Thyroid gland (tissue), 4 donors: ENCODE data around the gene PLCH1. TPM values are rescaled to one million over a fixed set of nuclear protein-coding genes. Genes with fewer than 3 reads are reported as not detected.

Experiments
- DNase-seq, 2 donors: peaks; one replicate each; pipeline ENCODE4 v3.0.0-alpha.2; 2019
- H3K27ac ChIP-seq, 3 donors: fragments of 200-600 bp; sonication (generic); 1 replicate in 2 of 3; 2 replicates in 1 of 3; pipeline ENCODE4 v1.5.1; 2016 to 2019; ENCODE audit warnings: mild to moderate bottlenecking in 1 of 3, moderate library complexity in 1 of 3
- H3K27me3 ChIP-seq: fragments of 200-600 bp; sonication (generic); one replicate; pipeline ENCODE4 v1.5.1; 2019
- H3K36me3 ChIP-seq, 2 donors: fragments of 200-600 bp; sonication (generic); one replicate each; pipeline ENCODE4 v1.5.1; 2016 to 2019
- H3K4me1 ChIP-seq, 2 donors: fragments of 200-600 bp; sonication (generic); one replicate each; pipeline ENCODE4 v1.5.1; 2017 to 2019
- H3K4me3 ChIP-seq, 3 donors: fragments of 200-600 bp; sonication (generic); replicated peaks in 1 of 3; 1 replicate in 2 of 3; 2 replicates in 1 of 3; pipeline ENCODE4 v1.5.1; 2016; ENCODE audit warnings: mild to moderate bottlenecking in 1 of 3
- H3K9me3 ChIP-seq: fragments of 200-600 bp; sonication (generic); one replicate; pipeline ENCODE4 v1.5.1; 2017
- POLR2A ChIP-seq, 2 donors: fragments of 450-650 bp; IDR thresholded peaks; one replicate each; pipeline ENCODE4 v1.6.1; 2017; ENCODE audit warnings: antibody characterized with exemption in 2 of 2, mild to moderate bottlenecking in 2 of 2, moderate library complexity in 1 of 2
- WGBS, 2 donors: methylation state at CpG; one replicate each; pipeline ENCODE4 v1.1.5; 2017; 5-methylcytosine and 5-hydroxymethylcytosine counted together
- intact Hi-C: fragments of 100-400 bp; cut with DNase I; formaldehyde crosslinking; loops from one replicate; pipeline ENCODE4 v1.15.1; 2023
- total RNA-seq, 4 donors: library from RNA; depleted of rRNA; stranded (reverse); fragments of >200 nt; gene quantifications; one replicate each; pipeline ENCODE4 v1.2.3, GENCODE V29; 2016
- TF ChIP-seq, protein P1 (sequence below), 6 experiments: fragments of 200-600 bp in 3 of 6; fragments of 450-650 bp in 3 of 6; sonication (generic) in 3 of 6; IDR thresholded peaks; one replicate each; pipeline ENCODE4 v1.5.1; 2016 to 2019; ENCODE audit warnings: antibody characterized with exemption in 6 of 6, mild to moderate bottlenecking in 2 of 6, inconsistent platforms in 1 of 6, moderate library complexity in 1 of 6

PLCH1 gene
- total RNA-seq, 4 donors from 2014 or later = 4.3 to 20.6 (median 14.1) TPM

DNA sequence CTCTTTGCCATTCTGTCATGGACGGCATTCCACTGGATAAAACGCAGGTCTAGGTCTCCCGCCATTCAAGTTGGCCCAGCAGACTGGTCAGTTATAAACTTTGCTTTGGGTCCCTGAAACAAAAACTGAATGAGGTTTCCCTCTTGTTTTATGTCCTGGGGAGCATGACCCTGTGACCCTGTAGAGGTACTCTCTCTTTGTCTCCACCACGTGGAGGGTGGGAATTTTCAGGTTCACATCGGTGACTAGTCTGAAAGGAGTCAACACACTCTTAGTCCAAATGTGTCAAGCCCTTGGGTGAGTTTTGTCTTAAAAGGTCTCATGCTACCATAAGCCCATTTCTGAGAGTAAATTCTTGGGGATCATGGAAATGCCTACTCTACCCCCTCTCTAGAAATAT is 139.9 kb downstream of the PLCH1 start:
- Histone ChIP-seq H3K36me3 (no peaks in the 10 kb centered on the region), H3K4me3 (no peak overlapping the region), H3K27me3 (no peaks in the 10 kb centered on the region), H3K27ac (no peak overlapping the region), H3K4me1 (peaks cover 4 to 5% of the 10 kb centered on the region in 2 donors), H3K9me3 (no peaks in the 10 kb centered on the region)
- intact Hi-C loops = no loop called here
- 77 to 83% methylated on average over 5 of the region's 5 CpGs for WGBS, 2 donors
- no peak for DNase-seq
- TF ChIP-seq, protein P1, sequence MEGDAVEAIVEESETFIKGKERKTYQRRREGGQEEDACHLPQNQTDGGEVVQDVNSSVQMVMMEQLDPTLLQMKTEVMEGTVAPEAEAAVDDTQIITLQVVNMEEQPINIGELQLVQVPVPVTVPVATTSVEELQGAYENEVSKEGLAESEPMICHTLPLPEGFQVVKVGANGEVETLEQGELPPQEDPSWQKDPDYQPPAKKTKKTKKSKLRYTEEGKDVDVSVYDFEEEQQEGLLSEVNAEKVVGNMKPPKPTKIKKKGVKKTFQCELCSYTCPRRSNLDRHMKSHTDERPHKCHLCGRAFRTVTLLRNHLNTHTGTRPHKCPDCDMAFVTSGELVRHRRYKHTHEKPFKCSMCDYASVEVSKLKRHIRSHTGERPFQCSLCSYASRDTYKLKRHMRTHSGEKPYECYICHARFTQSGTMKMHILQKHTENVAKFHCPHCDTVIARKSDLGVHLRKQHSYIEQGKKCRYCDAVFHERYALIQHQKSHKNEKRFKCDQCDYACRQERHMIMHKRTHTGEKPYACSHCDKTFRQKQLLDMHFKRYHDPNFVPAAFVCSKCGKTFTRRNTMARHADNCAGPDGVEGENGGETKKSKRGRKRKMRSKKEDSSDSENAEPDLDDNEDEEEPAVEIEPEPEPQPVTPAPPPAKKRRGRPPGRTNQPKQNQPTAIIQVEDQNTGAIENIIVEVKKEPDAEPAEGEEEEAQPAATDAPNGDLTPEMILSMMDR (IDR thresholded peaks at IDR 0.05) = no peak
- no peak for TF ChIP-seq POLR2A (IDR thresholded peaks at IDR 0.05)

GRCh38 chr3:155604126-155604525 is 140.7 kb downstream of the PLCH1 start:
- Histone ChIP-seq H3K27me3 (no peaks in the 10 kb centered on the region), H3K27ac (no peak overlapping the region), H3K4me1 (peaks cover 4 to 5% of the 10 kb centered on the region in 2 donors), H3K9me3 (no peaks in the 10 kb centered on the region), H3K4me3 (no peak overlapping the region), H3K36me3 (no peaks in the 10 kb centered on the region)
- intact Hi-C loops = no loop called here
- no peak for DNase-seq
- TF ChIP-seq, protein P1 (IDR thresholded peaks at IDR 0.05) = no peak
- TF ChIP-seq POLR2A (IDR thresholded peaks at IDR 0.05) = no peak
- 90 to 93% methylated on average over 2 of the region's 2 CpGs for WGBS, 2 donors

DNA sequence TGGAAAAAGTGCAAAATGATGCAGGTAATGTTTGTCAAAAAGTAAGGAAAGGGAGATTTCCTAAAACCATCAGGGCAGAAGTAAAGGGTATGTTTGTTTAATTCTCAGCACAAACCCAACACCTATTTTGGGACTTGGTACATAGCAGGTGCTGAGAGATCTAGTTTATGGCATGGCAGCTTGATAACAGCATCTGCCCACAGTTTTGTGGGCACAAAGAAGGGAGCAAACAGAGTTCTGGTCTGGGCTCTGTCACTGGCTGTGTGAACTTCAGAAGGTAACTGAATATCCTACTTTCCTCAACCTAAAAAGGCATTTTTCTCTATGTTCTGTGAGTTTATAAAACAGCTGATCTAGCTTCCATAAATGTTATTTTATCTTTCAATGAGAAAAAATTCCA is 141.6 kb downstream of the PLCH1 start:
- intact Hi-C loops = no loop called here

DNA sequence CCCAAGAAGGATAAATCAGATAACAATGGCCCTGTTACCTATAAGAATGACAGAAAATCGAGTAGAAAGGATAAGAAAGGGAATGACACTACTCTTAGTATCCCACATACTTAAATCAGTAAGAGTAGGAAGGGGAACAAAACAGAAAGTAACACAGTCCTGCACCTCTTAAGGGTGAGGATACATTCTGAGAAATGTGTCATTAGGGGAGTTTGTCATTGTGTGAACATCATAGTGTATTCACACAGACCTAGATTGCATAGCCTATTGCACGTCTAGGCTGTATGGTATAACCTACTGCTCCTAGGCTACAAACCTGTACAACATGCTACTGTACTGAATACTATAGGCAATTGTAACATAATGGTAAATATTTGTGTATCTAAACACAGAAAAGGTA is 142.6 kb downstream of the PLCH1 start:
- Histone ChIP-seq H3K9me3 (no peaks in the 10 kb centered on the region), H3K4me1 (peaks cover 4 to 5% of the 10 kb centered on the region in 2 donors), H3K27ac (no peak overlapping the region), H3K27me3 (no peaks in the 10 kb centered on the region), H3K4me3 (no peak overlapping the region), H3K36me3 (no peaks in the 10 kb centered on the region)
- intact Hi-C loops = no loop called here
- DNase-seq = no peak
- WGBS, 2 donors = 55 to 79% methylated on average over 2 of the region's 2 CpGs
- TF ChIP-seq, protein P1 (IDR thresholded peaks at IDR 0.05) = no peak
- TF ChIP-seq POLR2A (IDR thresholded peaks at IDR 0.05) = no peak

More for the DNA sequence above, 141.6 kb downstream of the PLCH1 start:
- Histone ChIP-seq H3K4me3 (no peak overlapping the region), H3K9me3 (no peaks in the 10 kb centered on the region), H3K36me3 (no peaks in the 10 kb centered on the region), H3K27ac (no peak overlapping the region), H3K27me3 (no peaks in the 10 kb centered on the region), H3K4me1 (peaks cover 4 to 5% of the 10 kb centered on the region in 2 donors)
- DNase-seq = no peak
- TF ChIP-seq, protein P1 (IDR thresholded peaks at IDR 0.05) = no peak
- TF ChIP-seq POLR2A (IDR thresholded peaks at IDR 0.05) = no peak

- TF ChIP-seq POLR2A (IDR thresholded peaks at IDR 0.05) = no peak
- TF ChIP-seq, protein P1 (IDR thresholded peaks at IDR 0.05) = no peak
- H3K4me1 ChIP-seq = peaks cover 4 to 5% of the 10 kb centered on the region in 2 donors
- H3K4me3 ChIP-seq = no peak overlapping the region
- DNase-seq = no peak
- H3K27me3 ChIP-seq = no peaks in the 10 kb centered on the region
- H3K27ac ChIP-seq = no peak overlapping the region
- no peaks in the 10 kb centered on the region for H3K36me3 ChIP-seq
- no peaks in the 10 kb centered on the region for H3K9me3 ChIP-seq
- intact Hi-C loops = no loop called here
- 82 to 86% methylated on average over 3 of the region's 3 CpGs for WGBS, 2 donors
These were observed 146.2 kb downstream of the PLCH1 start for GRCh38 chr3:155598671-155599070.
